Activated CD8-positive, alpha-beta T cell treated with anti-CD3 and anti-CD28 coated beads for 36 hours (primary cell): Measurements from ENCODE around the gene GOLGA6A. TPM values are rescaled to one million over a fixed set of nuclear protein-coding genes. Genes with fewer than 3 reads are reported as not detected.

Experiments used
- ATAC-seq: fragments of 200-7000 bp; cut with Tn5 transposase; one replicate; pipeline ENCODE4 v1.10.0; 2021; ENCODE audit warnings: mild to moderate bottlenecking, moderate library complexity
- CTCF ChIA-PET: fragments of 350-600 bp; sonication (Branson Sonifier 250); formaldehyde crosslinking; loops from one replicate; lab custom pipeline; 2021; ENCODE audit warnings: antibody characterized with exemption; lab: Charles Lee
- POLR2A ChIA-PET: fragments of 350-600 bp; sonication (Branson Sonifier 250); formaldehyde crosslinking; loops from one replicate; lab custom pipeline; 2021; ENCODE audit warnings: antibody characterized with exemption; lab: Charles Lee
- DNase-seq: peaks from one replicate; pipeline ENCODE4 v3.0.0-alpha.2; 2020
- H3K27ac Mint-ChIP-seq: one replicate; pipeline ENCODE4 v1.8.0; 2021; ENCODE audit warnings: mild to moderate bottlenecking, mixed read lengths
- H3K27me3 Mint-ChIP-seq: one replicate; pipeline ENCODE4 v1.8.0; 2021; ENCODE audit warnings: mixed read lengths
- H3K36me3 Mint-ChIP-seq: one replicate; pipeline ENCODE4 v1.8.0; 2021; ENCODE audit warnings: low read depth, mixed read lengths
- H3K4me1 Mint-ChIP-seq: one replicate; pipeline ENCODE4 v1.8.0; 2021; ENCODE audit warnings: low read depth, mixed read lengths
- H3K4me3 Mint-ChIP-seq: one replicate; pipeline ENCODE4 v1.8.0; 2021; ENCODE audit warnings: mild to moderate bottlenecking, moderate library complexity, mixed read lengths
- H3K9me3 Mint-ChIP-seq: one replicate; pipeline ENCODE4 v1.8.0; 2021; ENCODE audit warnings: mixed read lengths
- CTCF ChIP-seq: fragments of 200-600 bp; IDR thresholded peaks from one replicate; pipeline ENCODE4 v1.8.0; 2022; ENCODE audit warnings: antibody characterized with exemption, mild to moderate bottlenecking
- intact Hi-C: fragments of 100-400 bp; cut with micrococcal nuclease; formaldehyde crosslinking; loops from one replicate; pipeline ENCODE4 v1.10.0; 2022
- total RNA-seq, 2 experiments: library from RNA; stranded (reverse); gene quantifications; one replicate each; pipeline ENCODE4 v1.2.3, GENCODE V29; 2021

The GOLGA6A gene
- total RNA-seq, 2 experiments from 2014 or later, result not detected

DNA sequence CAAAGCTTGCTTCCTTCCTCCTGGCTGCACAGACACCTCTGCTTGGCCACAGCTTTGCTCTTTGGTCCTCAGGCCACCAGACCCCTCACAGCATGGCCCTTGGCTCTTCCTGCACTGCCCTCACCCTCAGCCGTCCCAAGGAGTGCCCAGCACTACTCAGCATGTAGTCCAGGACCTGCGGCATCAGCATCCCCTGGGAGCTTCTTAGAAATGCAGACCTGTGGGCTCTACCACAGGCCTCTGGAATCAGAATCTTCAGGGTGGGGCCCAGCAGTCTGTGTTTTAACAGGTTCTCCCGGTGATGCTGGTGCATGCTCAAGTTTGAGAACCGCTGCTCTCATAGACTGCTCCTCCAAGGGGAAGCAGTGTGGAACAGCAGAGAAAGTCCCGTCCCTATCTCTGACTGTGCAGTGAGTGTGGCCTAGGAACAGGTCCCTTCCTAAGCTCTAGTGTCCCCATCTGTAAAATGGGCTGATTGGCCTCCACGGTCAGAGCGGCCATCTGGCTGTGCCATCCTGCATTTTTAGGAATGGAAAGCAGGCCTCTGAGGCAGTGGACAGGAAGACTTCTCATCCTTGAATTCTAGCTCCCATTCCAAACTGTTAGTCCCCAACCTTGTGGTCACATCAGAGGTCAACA is 36.6 kb downstream of the GOLGA6A start:
- intact Hi-C loops, result loop anchor here (5.0 kb wide), 1 partner anchor 73 kb away; no protein-coding TSS in a partner anchor
- no peak for ATAC-seq
- POLR2A ChIA-PET, result no interaction called here

GRCh38 chr15:74045184-74045583 is 37.2 kb downstream of the GOLGA6A start:
- Mint-ChIP-seq H3K36me3 (no peaks in the 10 kb centered on the region), H3K4me1 (peaks cover 7% of the 10 kb centered on the region), H3K27me3 (no peaks in the 10 kb centered on the region), H3K9me3 (no peaks in the 10 kb centered on the region), H3K4me3 (no peak overlapping the region), H3K27ac (no peak overlapping the region)
- no peak for TF ChIP-seq CTCF
- ATAC-seq, result no peak
- ChIA-PET POLR2A (no interaction called here), CTCF (interaction anchor here (0.8 to 8.3 kb wide), 4 partner anchors 8 to 83 kb away, joined by 3 to 72 read pairs (median 14); no protein-coding TSS in a partner anchor)
- no peak for DNase-seq
- intact Hi-C loops, result loop anchor here (5.0 kb wide), 1 partner anchor 73 kb away; no protein-coding TSS in a partner anchor

More for the DNA sequence above, 36.6 kb downstream of the GOLGA6A start:
- no peak for TF ChIP-seq CTCF
- Mint-ChIP-seq H3K36me3 (no peaks in the 10 kb centered on the region), H3K4me1 (peaks cover 7% of the 10 kb centered on the region), H3K27me3 (no peaks in the 10 kb centered on the region), H3K9me3 (no peaks in the 10 kb centered on the region), H3K27ac (no peak overlapping the region), H3K4me3 (no peak overlapping the region)
- no peak for DNase-seq
- CTCF ChIA-PET, result interaction anchor here (0.8 to 8.3 kb wide), 5 partner anchors 8 to 96 kb away, joined by 3 to 72 read pairs (median 4); no protein-coding TSS in a partner anchor

GRCh38 chr15:74044267-74045110 is 37.9 kb downstream of the GOLGA6A start:
- Mint-ChIP-seq H3K4me3 (no peak overlapping the region), H3K4me1 (peaks cover 7% of the 10 kb centered on the region), H3K27ac (no peak overlapping the region), H3K36me3 (no peaks in the 10 kb centered on the region), H3K9me3 (no peaks in the 10 kb centered on the region), H3K27me3 (no peaks in the 10 kb centered on the region)
- POLR2A ChIA-PET, result interaction anchor here (0.8 to 1.0 kb wide), 2 partner anchors 14 to 38 kb away, joined by 3 to 4 read pairs; no protein-coding TSS in a partner anchor
- intact Hi-C loops, result loop anchor here (5.0 kb wide), 1 partner anchor 72 kb away; no protein-coding TSS in a partner anchor
- no peak for TF ChIP-seq CTCF
- no peak for ATAC-seq
- DNase-seq, result no peak
- CTCF ChIA-PET, result interaction anchor here (0.8 to 8.3 kb wide), 5 partner anchors 9 to 93 kb away, joined by 3 to 72 read pairs (median 6); no protein-coding TSS in a partner anchor

DNA sequence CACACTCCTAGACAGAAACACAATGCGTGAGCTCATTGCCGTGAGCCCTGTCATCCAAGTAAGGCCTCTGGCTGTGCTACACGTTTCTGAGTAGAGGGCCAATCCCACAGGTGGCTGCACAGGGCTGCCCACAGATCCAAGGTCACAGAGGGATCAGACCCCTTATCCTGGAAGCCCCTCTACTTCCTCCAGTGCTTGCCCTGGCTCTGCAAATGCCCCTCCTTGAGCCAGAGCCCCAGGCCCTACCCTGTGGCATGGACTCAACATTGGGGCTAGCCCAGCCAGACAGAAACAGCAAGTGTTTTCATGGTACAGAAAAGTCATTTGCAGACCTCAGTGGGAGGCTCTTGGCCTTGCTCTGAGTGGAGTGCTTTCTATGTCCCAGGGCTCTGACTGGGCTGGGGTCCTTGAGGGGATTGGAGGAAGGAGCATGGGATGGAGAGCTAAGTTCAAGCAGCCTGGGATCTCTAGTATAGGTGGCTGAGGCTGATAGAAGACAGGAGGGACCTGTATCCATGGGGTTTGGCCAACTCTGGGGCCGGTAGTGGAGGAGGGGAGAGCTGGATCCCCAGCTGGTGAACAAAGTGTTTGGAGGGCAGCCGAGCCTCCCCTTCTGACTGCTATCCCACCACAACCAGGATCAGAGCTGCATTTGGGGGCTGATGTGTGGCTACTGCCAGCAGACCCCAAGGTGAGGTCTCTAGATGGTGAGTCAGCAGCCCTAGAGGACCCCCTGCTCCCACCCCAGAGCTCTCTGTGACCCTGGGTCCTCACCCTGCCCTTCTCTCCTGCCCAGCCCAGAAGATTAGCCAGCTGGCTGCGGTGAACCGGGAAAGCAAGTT is 38.7 kb downstream of the GOLGA6A start:
- no peak for TF ChIP-seq CTCF
- intact Hi-C loops, result no loop called here
- Mint-ChIP-seq H3K9me3 (no peaks in the 10 kb centered on the region), H3K4me3 (no peak overlapping the region), H3K4me1 (peaks cover 7% of the 10 kb centered on the region), H3K36me3 (no peaks in the 10 kb centered on the region), H3K27me3 (no peaks in the 10 kb centered on the region), H3K27ac (no peak overlapping the region)
- ChIA-PET POLR2A (interaction anchor here (0.8 to 1.0 kb wide), 2 partner anchors 15 to 37 kb away, joined by 3 to 4 read pairs; no protein-coding TSS in a partner anchor), CTCF (interaction anchor here (1.8 to 8.3 kb wide), 3 partner anchors 10 to 92 kb away, joined by 6 to 72 read pairs (median 23); no protein-coding TSS in a partner anchor)
- no peak for DNase-seq
- ATAC-seq, result no peak
